Gastrocnemius medialis (tissue), 4 donors: Measurements from ENCODE around the gene ETFB.

Experiments
- POLR2A ChIP-seq, 2 donors: fragments of 450-650 bp; IDR thresholded peaks; one replicate each; pipeline ENCODE4 v1.6.1; 2017; ENCODE audit warnings: antibody characterized with exemption in 2 of 2, mild to moderate bottlenecking in 2 of 2, moderate library complexity in 2 of 2
- TF ChIP-seq, protein P1 (sequence below), 5 experiments: fragments of 450-650 bp in 3 of 5; fragments of 200-600 bp in 2 of 5; sonication (generic) in 2 of 5; IDR thresholded peaks in 4 of 5; conservative IDR thresholded peaks in 1 of 5; 1 replicate in 4 of 5; 2 replicates in 1 of 5; pipeline ENCODE4 v1.5.1; 2016 to 2019; ENCODE audit warnings: antibody characterized with exemption in 5 of 5, mild to moderate bottlenecking in 3 of 5, moderate library complexity in 3 of 5

DNA sequence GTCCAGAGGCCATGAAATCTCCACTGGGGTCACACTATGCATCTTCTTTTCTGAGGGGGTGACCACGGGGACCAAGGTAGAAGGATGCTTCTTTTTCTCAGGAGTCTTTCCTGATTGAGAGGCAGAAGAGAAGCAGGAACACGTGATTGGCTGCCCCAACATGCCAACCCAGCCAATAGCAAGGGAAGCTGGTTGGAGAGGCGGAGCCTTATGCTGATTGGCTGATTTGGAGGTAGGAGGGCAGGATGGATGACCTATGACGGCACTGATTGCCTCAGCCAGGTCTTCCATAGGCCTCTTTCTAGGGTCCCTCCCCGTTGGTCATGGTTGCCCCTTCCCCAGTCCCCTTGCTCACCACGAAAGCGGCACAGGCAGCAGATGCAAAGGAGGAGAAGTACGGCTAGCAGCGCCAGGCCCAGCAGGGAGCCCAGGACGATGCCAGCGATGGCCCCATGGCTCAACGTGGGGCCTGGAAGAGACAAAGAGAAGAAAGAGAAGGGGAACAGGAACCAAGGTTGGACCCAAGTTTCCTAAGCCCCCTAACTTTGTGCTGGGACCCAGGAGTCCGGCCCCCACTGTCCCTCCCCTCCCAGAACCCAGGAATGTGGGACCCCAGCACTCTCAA, 32.2 kb downstream of the ETFB start:
- no peak for TF ChIP-seq POLR2A (IDR thresholded peaks at IDR 0.05)
- TF ChIP-seq, protein P1, sequence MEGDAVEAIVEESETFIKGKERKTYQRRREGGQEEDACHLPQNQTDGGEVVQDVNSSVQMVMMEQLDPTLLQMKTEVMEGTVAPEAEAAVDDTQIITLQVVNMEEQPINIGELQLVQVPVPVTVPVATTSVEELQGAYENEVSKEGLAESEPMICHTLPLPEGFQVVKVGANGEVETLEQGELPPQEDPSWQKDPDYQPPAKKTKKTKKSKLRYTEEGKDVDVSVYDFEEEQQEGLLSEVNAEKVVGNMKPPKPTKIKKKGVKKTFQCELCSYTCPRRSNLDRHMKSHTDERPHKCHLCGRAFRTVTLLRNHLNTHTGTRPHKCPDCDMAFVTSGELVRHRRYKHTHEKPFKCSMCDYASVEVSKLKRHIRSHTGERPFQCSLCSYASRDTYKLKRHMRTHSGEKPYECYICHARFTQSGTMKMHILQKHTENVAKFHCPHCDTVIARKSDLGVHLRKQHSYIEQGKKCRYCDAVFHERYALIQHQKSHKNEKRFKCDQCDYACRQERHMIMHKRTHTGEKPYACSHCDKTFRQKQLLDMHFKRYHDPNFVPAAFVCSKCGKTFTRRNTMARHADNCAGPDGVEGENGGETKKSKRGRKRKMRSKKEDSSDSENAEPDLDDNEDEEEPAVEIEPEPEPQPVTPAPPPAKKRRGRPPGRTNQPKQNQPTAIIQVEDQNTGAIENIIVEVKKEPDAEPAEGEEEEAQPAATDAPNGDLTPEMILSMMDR (IDR thresholded peaks at IDR 0.05 in 4 of 5, conservative IDR thresholded peaks at IDR 0.05 in 1 of 5) = no peak
